GM18499 (cell line): Measurements from ENCODE around the gene MEF2A.

Experiments used
- ATAC-seq: cut with Tn5 transposase; IDR thresholded peaks from one replicate; pipeline ENCODE4 v1.9.1; 2021; ENCODE audit warnings: moderate number of reproducible peaks; ENCODE audit not compliant: insufficient read depth, unreplicated experiment

Gene MEF2A

GRCh38 chr15:99598296-99598695 is 32.5 kb downstream of the MEF2A start:
- ATAC-seq: no peak

DNA sequence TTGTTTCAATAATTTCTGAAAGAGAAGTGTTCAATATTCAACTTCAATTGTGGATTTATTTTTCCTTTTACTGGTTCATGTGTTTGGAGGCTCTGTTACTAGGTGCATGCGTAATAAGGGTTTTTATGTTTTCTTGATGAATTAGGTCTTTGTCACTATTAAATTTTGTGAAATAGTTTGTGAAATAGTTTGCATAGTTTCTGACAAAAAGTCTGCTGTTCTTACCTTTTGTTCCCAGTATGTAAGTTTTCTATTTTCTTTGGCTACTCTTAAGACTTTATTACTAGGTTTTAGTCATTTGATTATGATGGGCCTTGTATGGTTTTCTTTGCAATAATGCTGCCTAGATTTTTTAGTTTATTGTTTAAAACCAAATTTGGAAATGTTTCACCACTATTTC is 38.0 kb downstream of the MEF2A start:
- no peak for ATAC-seq

DNA sequence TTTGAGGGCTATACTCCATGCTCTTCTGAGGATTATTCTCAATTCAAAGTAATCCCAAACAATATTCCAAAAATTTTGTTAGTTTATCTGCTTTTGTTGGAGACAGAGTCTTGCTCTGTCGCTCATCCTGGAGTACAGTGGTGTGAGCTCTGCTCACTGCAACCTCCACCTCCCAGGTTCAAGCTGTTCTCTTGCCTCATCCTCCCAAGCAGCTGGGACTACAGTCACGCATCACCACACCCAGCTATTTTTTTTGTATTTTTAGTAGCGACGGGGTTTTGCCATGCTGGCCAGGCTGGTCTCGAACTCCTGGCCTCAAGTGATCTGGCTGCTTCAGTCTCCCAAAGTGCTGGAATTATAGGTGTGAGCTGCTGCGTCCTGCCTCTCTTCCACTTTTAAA is 39.1 kb downstream of the MEF2A start:
- ATAC-seq: no peak

DNA sequence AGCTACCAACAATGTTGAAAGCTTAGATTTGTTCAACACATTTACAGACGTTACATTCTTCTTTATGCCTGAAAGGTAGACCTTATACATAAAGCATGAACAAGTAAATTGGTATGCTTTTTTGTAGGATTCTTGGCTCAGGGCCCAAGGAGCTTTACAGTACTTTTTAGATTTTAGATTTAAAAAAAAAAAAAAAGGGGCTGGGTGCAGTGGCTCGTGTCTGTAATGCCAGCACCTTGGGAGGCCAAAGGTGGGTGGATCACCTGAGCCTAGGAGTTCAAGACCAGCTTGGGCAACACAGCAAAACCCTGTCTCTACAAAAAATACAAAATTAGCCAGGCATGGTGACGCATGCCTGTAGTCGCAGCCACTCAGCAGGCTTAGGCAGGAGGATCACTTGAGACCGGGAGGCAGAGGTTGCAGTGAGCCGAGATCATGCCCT is 39.7 kb downstream of the MEF2A start:
- no peak for ATAC-seq

DNA sequence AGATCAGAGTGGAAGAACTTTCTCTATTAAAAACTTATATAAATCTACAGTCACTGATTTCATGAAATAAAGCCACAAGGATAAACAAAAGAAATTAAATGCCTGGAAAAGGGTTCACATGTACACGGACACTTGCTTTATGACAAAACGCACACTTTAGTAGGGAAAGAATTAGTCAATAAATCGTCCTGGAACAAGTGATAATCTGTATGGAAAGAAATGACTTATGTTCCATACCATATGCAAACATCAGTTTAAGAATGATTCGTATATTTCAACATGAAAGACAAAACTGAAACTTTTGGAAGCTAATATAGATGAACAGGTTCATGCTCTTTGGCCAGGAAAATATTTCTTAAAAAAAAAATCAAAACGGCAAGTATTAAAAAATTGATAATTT is 40.2 kb downstream of the MEF2A start:
- ATAC-seq: no peak

GRCh38 chr15:99606646-99607045 is 40.9 kb downstream of the MEF2A start:
- no peak for ATAC-seq

DNA sequence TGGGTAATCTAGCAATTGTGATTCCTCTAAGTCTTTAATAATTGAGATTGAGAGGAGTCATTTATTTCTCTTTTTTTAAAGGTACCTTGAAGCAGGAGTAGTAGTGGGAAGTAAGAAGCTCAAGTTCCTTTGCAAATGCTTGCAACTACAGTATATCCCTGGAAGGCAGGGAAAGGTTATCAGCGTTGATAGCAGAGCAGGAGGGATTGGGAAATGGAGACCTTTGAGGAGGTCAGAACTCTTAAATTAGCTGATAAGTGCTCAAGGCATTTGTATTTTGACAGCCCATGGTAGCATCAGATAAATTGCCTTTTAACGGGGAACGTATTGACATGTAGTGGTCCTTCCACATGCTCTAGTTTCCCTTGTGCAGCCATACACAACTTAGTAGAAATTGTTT is 47.7 kb downstream of the MEF2A start:
- ATAC-seq: no peak

DNA sequence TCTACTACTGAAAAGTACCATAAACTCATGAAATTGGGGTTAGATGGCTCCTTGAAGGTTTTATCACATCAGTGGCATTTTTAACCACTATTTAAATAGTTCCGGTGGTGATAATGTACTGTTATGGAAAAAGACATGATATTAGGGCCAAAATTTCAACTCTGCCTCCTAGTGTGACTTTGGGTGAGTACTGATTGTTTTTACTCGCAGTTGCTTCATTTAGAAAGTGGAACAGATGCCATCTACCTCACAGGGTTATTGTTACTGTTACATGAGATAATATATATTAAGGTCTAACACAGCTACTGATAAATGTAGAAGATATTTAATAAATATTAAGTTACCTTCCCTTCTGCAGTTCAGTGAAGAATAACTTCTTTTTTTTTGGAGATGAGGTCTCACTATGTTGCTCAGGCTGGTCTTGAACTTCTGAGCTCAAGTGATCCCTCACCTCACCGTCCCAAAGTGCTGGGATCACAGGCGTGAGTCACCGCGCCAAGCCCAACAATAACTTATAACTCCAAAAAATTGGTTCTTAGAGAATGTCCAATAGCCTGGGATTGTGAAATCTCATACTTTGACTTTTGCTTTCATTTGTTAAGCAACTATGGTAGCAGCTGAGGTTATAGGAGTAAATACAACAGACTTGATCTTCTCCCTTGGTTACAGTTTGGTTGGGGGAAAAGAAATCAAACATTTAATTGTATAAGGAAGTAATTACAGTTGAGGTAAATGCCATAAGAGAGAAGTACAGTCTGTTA is 48.3 kb downstream of the MEF2A start:
- ATAC-seq: no peak

GRCh38 chr15:99614749-99615288 is 49.0 kb downstream of the MEF2A start:
- no peak for ATAC-seq

DNA sequence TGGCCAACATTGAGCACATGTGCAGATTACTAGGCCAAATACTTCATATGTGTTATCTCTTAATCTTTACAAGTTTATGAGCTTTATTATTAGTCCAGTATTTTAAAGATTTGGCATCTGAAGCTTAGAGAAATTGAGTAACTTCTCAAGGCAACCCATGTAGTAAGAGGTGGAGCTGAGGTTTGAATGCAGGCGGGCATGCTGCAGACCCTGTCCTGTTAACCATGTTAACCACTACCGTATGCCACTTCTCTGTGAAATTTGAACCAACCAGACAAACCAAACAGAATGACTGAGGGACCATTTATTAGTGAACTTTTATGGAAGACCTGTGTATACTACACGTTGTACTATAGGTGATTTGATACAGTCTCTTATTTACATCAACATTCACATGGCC is 49.7 kb downstream of the MEF2A start:
- no peak for ATAC-seq

GRCh38 chr15:99616129-99616528 is 50.3 kb downstream of the MEF2A start:
- ATAC-seq: no peak

DNA sequence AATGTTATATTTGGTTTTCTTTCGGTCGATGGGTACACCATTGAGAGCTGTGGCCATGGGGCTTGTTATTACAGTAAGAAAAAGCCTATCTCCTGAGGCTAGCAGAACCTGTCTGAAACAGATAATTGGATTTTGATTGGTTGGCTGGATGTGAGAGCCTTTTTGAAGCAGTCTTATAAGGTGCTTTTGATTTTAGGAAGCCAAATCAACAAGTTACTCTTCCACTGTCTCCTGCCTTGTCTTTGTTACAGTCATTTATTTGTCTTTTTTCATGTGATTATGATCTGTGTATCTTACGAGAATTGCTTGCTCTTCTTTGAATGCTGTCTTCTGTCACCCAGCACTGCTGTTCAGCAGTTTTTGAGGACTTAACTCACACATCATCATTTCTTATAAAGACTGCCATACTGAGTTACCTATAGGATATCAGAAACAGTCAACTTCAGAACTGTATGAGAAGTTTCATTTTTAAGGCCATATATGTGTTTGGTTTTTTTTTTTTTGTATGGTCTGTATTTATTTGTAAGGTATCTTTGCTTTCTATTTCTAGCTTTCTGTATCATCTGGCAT is 51.1 kb downstream of the MEF2A start:
- ATAC-seq: no peak

DNA sequence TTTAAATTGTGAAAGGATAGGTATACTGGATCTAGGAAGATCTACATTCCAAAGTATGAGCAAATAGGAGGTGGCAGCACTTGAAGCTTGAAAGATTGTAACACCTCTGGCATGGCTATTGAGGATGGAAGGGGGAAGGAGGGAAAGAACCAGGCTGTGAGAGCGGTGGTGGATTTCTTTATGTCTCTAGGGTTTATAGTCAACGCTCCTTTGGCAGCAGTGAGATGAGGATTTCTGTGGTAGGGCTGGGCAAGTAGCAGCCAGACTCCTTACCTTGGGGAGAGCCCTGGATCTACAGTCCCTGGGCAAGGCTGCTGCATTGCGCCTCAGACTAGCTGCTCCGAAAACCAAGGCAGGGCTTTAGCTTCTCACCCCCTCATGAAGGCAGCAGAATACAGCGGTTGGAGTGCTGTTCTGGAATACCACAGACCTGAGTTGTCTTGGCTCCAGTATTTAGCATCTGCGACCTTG is 53.2 kb downstream of the MEF2A start:
- no peak for ATAC-seq

DNA sequence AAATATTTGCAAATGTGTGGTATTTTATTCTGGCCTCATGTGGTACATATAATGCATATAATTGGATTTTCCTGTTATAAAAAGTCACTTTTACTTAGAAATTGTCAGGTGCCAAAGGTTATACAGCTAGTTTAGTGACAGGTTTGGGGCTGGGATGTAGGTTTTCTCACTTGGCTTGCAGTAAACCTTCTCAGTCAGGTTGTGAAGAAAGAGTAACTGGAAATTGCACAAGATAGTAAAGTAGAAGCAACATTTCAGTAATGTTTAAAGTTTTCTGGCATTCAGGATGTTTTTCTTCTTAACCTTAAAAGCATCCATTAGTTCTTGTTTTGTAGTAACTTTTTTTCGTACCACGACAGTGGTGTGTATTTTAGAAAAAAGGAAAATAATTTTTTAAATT is 53.9 kb downstream of the MEF2A start:
- ATAC-seq: no peak

- no peak for ATAC-seq
Measured at GRCh38 chr15:99620178-99620577, 54.4 kb downstream of the MEF2A start.

DNA sequence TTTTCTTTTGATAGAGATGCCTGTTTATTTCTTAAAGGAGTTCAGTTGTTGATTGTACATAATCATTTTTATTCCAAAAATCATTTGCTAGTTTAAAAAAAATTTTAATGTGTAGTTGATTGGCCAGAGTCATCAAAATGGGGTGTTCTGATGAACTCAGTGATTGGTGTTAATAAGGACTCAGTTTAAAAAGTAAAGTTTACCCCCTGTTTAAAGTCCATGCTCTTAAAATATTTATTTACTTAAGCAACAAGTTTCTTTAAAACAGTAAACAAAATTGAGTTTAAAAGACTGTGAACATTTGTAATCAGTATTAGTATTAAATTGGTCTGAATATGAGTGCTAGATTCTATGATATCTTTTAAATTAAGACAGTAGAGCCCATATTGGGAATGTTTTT is 56.0 kb downstream of the MEF2A start:
- no peak for ATAC-seq

GRCh38 chr15:99628374-99629001 is 62.7 kb downstream of the MEF2A start:
- ATAC-seq: no peak

GRCh38 chr15:99630607-99631131 is 64.9 kb downstream of the MEF2A start:
- no peak for ATAC-seq

- peak; percentile 86 for ATAC-seq
Measured at GRCh38 chr15:99631255-99631654, 65.5 kb downstream of the MEF2A start.

DNA sequence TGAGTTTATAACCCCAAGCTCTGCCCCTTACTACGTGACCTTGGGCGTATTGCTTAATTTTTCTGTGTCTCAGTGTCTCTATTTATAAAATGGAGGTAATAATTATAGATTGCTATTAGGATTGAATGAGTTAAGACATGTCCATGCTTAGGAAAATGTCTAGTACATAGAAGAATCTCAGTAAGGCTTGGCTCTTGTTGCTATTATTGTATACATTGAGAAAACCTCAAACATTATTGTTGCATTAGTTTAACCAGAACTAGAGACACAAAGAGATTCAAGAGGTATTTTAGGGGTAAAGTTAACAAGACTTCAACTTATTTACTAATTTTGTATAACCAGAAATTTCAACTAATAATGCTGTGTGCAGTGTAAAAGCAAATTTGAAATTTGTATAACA is 66.7 kb downstream of the MEF2A start:
- no peak for ATAC-seq

DNA sequence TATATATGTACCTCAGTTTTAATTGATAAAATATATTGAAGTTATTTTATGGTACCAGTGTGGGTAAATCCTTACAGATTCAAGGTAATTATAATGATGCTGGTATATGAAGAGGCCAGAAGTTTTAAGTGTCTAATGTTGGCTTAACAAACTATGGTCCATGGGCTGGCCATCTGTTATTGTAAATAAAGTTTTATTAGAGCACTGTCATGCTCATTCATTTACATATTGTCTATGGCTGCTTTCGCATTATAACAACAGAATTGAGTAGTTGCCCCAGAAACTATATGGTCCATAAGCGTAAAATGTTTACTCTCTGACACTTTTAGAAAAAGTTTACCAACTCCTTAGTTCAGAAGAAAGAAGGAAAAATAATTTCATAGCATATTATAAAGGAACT is 67.9 kb downstream of the MEF2A start:
- no peak for ATAC-seq
